Measurements from ENCODE around the gene AKT2.

Gene AKT2

GRCh38 chr19:40271706-40272105, 13.4 kb downstream of the AKT2 start:
- DNase-seq, result no peak

- DNase-seq, result no peak
Measured at GRCh38 chr19:40270362-40271089, 14.6 kb downstream of the AKT2 start.

GRCh38 chr19:40269216-40269940, 15.8 kb downstream of the AKT2 start:
- no peak for DNase-seq

- DNase-seq, result no peak
Measured at GRCh38 chr19:40267601-40267997, 17.5 kb downstream of the AKT2 start.

GRCh38 chr19:40266912-40267600, 18.1 kb downstream of the AKT2 start:
- DNase-seq, result no peak

- DNase-seq, result no peak
Measured at GRCh38 chr19:40266119-40266518, 19.0 kb downstream of the AKT2 start.

GRCh38 chr19:40265763-40266099, 19.4 kb downstream of the AKT2 start:
- no peak for DNase-seq

GRCh38 chr19:40265055-40265762, 19.9 kb downstream of the AKT2 start:
- DNase-seq, result no peak

GRCh38 chr19:40264314-40265054, 20.7 kb downstream of the AKT2 start:
- no peak for DNase-seq

GRCh38 chr19:40263440-40264313, 21.5 kb downstream of the AKT2 start:
- DNase-seq, result no peak

- no peak for DNase-seq
Measured at GRCh38 chr19:40262422-40262821, 22.7 kb downstream of the AKT2 start.

- DNase-seq, result no peak
Measured at GRCh38 chr19:40261631-40262030, 23.5 kb downstream of the AKT2 start.

- no peak for DNase-seq
Measured at GRCh38 chr19:40257096-40257517, 28.0 kb downstream of the AKT2 start.

- DNase-seq, result no peak
Measured at GRCh38 chr19:40256512-40256911, 28.6 kb downstream of the AKT2 start.

- no peak for DNase-seq
Measured at GRCh38 chr19:40255619-40256166, 29.5 kb downstream of the AKT2 start.

- no peak for DNase-seq
Measured at GRCh38 chr19:40254714-40255418, 30.3 kb downstream of the AKT2 start.

- DNase-seq, result no peak
Measured at GRCh38 chr19:40253611-40254092, 31.5 kb downstream of the AKT2 start.

- no peak for DNase-seq
Measured at GRCh38 chr19:40252395-40252794, 32.8 kb downstream of the AKT2 start.

- no peak for DNase-seq
Measured at GRCh38 chr19:40251991-40252390, 33.2 kb downstream of the AKT2 start.

GRCh38 chr19:40251244-40251643, 33.9 kb downstream of the AKT2 start:
- no peak for DNase-seq

Data from NCI-H510A (cell line).